SIG-M5 treated with dmso at 0.1 percent for 504 hours (cell line): Measurements from ENCODE around the gene PYM1.
"Not testable (repeated sequence)": the region's sequence is repeated elsewhere in the genome, so short reads cannot be mapped to it uniquely, and the experiment has no call there.

Experiments
- DNase-seq: peaks from one replicate; lab custom pipeline; 2025; ENCODE audit not compliant: unreplicated experiment; lab: John Stamatoyannopoulos, UW

The PYM1 gene

DNA sequence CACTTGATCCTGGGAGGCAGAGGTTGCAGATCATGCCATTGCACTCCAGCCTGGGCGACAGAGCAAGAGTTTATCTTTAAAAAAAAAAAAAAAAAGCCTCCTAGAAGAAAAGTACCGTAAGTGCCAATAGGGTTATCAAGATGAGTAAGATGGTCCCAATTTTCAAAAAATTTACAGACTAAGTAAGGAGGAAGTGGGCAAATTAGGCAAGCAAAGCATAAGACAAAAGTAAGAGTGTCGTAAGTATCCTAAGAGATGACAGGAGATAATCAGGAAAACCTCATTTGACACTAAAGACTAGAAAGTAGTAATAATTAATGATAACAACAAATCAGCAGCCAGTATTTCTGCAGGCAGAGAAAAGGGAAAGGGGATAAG, 12.2 kb downstream of the PYM1 start:
- peak; percentile 87 for DNase-seq

GRCh38 chr12:55912908-55913307, 14.8 kb downstream of the PYM1 start:
- no peak for DNase-seq

DNA sequence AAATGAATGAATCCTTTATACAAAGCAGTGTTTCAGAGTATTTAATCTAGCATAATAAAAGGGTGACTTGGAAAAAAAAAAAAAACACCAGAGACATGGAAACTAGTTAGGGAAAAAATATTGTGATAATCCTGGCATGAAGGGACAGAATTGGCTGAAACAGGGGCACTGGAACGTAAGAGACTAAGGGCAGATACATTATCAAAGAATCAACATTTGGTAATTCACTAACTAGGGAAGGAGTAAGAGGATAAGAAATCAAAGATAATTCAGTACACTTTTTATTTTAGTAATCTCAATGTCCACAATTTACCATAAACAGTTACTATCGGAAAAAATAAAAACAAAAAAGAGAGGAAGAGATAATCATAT, 18.2 kb downstream of the PYM1 start:
- no peak for DNase-seq

GRCh38 chr12:55908726-55909512, 18.8 kb downstream of the PYM1 start:
- DNase-seq = no peak

- no peak for DNase-seq
Observed at GRCh38 chr12:55906056-55906455, 21.6 kb downstream of the PYM1 start.

DNA sequence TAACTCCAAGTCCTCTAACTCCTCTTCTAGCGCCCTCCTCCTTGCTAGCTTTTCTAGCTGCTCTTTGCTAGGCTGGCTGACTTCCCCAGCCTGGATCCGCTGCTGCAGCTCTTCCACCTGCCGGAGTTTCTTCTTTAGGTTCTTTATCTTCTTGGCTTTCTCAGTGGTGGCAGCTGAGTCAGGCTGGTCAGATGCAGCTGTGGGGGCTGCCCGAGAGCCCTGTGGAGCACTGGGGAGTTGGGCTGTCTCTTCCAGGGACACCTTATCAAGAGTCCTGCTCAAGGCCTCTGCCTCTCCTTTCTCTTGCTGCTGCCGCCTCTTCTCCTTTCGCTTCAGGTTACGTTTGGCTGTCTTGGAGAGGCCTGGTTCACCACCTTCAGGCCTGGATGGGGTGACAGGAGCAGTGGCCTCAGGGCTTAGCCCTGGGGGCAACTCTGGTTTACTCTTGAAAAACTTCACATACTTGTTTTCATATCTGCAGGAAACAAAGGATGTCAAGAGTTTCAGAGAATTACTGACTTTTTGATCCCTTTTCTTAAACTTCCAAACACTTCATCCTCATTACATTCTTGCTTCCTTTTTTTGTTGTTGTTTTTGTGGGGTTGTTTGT, 25.7 kb downstream of the PYM1 start:
- DNase-seq = no peak

GRCh38 chr12:55899082-55899481, 28.6 kb downstream of the PYM1 start:
- DNase-seq = no peak

- DNase-seq = no peak
Observed at GRCh38 chr12:55893723-55894122, 34.0 kb downstream of the PYM1 start.

GRCh38 chr12:55891310-55891709, 36.4 kb downstream of the PYM1 start:
- DNase-seq = no peak

DNA sequence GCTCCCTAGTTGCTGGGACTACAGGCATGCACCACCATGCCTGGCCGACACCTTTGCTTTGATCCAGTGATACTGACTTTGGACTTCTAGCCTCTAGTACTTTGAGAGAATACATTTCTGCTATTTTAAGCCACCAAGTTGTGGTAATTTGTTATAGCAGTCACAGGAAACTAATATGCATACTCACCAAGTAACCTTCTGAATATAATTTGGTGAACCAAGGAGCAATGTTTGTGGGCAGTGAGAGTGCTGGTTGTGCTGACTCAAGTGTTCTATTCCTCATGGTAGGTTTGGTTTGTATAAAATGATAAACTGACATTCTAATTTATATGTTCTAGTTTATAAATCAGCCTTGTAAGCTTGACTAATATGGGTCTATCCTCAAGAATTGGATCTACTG, 42.6 kb downstream of the PYM1 start:
- no peak for DNase-seq

DNA sequence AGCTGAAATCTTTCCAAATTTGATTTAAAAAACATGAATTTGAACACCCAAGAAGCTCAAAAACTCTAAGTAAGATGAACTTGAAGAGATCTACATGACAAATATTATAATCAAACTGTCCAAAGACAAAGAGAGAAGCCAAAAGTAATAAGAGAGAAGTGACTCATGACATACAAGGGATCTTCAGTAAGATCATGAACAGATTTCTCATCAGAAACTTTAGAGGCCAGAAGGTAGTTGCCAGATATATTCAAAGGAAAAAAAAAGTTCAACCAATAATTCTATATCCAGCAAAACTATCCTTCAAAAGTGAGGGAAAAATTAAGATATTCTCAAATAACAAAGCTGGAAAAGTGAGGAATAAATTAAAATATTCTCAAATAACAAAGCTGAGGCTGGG, 49.9 kb downstream of the PYM1 start:
- DNase-seq = no peak

GRCh38 chr12:55875704-55876467, 51.8 kb downstream of the PYM1 start:
- no peak for DNase-seq

GRCh38 chr12:55874443-55874842, 53.3 kb downstream of the PYM1 start:
- DNase-seq = no peak

DNA sequence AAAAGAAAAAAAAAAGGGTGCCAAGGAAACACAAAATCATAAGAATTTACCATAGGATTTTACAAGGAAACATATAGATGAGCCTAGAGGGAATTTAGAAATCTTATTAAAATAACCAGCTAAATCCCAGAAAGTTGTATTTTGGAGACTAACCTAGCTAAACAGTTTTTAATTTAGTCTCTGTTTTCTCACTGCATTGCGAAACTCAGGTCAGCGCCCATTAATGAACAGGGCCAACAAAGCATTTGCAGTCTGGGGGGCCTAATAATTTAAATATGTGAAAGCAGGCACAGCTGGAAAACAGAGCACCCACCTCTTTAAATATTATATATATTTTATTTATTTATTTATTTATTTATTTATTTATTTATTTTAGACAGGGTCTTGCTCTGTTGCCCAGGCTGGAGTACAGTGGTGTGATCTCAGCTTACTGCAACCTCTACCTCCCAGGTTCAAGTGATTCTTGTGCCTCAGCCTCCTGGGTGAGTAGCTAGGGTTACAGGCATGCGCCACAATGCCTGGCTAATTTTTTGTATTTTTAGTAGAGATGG, 61.2 kb downstream of the PYM1 start:
- DNase-seq = not testable (repeated sequence)

DNA sequence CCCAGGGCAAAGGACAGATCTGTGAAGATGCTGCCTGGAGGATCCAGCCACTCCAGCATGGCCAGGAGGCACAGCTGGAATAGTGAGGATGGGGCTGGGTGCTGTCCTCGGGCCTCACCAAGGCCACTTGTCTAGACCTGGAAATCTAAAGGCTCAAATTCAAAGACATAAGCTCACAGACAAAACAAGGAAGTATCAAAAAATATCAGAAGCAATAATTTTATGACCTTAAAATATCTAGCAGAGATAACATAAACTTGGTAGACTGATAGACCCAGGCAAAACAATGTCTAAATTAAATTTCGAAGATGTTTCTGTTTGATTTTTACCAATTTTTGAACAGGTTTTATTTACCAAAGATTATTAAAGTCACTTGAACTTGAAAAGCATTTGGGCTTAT, 62.4 kb downstream of the PYM1 start:
- DNase-seq = no peak

- not testable (repeated sequence) for DNase-seq
Observed at GRCh38 chr12:55862931-55863330, 64.8 kb downstream of the PYM1 start.

GRCh38 chr12:55862286-55862685, 65.4 kb downstream of the PYM1 start:
- DNase-seq = no peak

- DNase-seq = no peak
Observed at GRCh38 chr12:55861871-55862270, 65.8 kb downstream of the PYM1 start.

GRCh38 chr12:55861396-55861795, 66.3 kb downstream of the PYM1 start:
- no peak for DNase-seq

DNA sequence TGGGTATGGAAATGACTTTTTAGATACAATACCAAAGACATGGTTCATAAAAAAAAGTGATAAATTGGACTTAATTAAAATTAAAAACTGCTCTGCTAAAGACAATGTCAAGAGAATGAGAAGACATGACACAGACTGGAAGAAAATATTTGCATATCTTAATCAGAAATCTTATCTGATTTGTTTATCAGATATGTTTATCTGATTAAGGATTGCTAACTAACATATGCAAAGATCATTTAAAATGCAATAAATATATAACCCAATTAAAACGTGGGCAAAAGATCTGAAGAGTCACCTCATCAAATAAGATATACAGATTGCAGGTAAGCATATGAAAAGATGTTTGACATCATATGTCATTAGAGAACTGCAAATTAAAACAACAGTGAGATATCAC, 75.0 kb downstream of the PYM1 start:
- DNase-seq = no peak
